ENCODE data around the gene RAPH1. TPM values are rescaled to one million over a fixed set of nuclear protein-coding genes. Genes with fewer than 3 reads are reported as not detected.

Gene RAPH1
- polyA plus RNA-seq, 1 donor (not counting 4 experiments of a cell fraction or from before 2014, with no cell fraction given), result 2.9 TPM

GRCh38 chr2:203437511-203437910 is 97.6 kb downstream of the RAPH1 start:
- H3K9me1 ChIP-seq (ENCODE audit: control insufficient read depth, extremely low read depth, insufficient read depth, low read length), result no peaks in the 10 kb centered on the region
- H3K4me2 ChIP-seq (ENCODE audit: control insufficient read depth, extremely low read depth, insufficient read depth, low read depth, low read length), result no peak overlapping the region
- H2AFZ ChIP-seq (ENCODE audit: control insufficient read depth, low read length), result no peak overlapping the region
- DNase-seq (ENCODE audit: low read depth, low spot score) (no peak), FAIRE-seq (no peak)
- no peaks in the 10 kb centered on the region for H3K27me3 ChIP-seq (ENCODE audit: control insufficient read depth, extremely low read depth, insufficient read depth, low read length)
- no peaks in the 10 kb centered on the region for H4K20me1 ChIP-seq (ENCODE audit: control insufficient read depth, extremely low read depth, insufficient read depth, low read length)
- no peak overlapping the region for H3K4me3 ChIP-seq (ENCODE audit: control insufficient read depth in 2 of 3, extremely low read depth in 1 of 3, insufficient read depth in 2 of 3, low read depth in 1 of 3, low read length in 3 of 3)
- dilution Hi-C loops (cut with MboI; ENCODE audit: extremely low pct_ligation_motif_present, low sequenced_read_pairs), result no loop called here
- H3K9ac ChIP-seq (ENCODE audit: control insufficient read depth, extremely low read depth, insufficient read depth, low read length), result no peak overlapping the region
- H3K27ac ChIP-seq (ENCODE audit: control insufficient read depth, insufficient read depth, low read length), result no peak overlapping the region
- TF ChIP-seq EZH2 (IDR thresholded peaks at IDR 0.05; ENCODE audit: low read length) (no peak), CTCF (optimal IDR thresholded peaks at IDR 0.05 in 1 of 3, IDR thresholded peaks at IDR 0.05 in 1 of 3, conservative IDR thresholded peaks at IDR 0.05 in 1 of 3; ENCODE audit: extremely low read depth in 1 of 3, insufficient read depth in 2 of 3, low read length in 3 of 3) (no peak)
- no peaks in the 10 kb centered on the region for H3K79me2 ChIP-seq (ENCODE audit: control insufficient read depth, insufficient read depth, low read length)
- peaks cover 8 to 11% of the 10 kb centered on the region in 2 experiments for H3K36me3 ChIP-seq (ENCODE audit: control insufficient read depth in 2 of 2, extremely low read depth in 1 of 2, insufficient read depth in 2 of 2, low read length in 2 of 2)
- no peaks in the 10 kb centered on the region for H3K4me1 ChIP-seq (ENCODE audit: control insufficient read depth, extremely low read depth, insufficient read depth, low read length)
- no peaks in the 10 kb centered on the region for H3K9me3 ChIP-seq (ENCODE audit: control insufficient read depth, low read depth, low read length)

GRCh38 chr2:203436496-203436895 is 98.6 kb downstream of the RAPH1 start:
- FAIRE-seq (no peak), DNase-seq (ENCODE audit: low read depth, low spot score) (no peak)
- Histone ChIP-seq H3K9me1 (ENCODE audit: control insufficient read depth, extremely low read depth, insufficient read depth, low read length) (no peaks in the 10 kb centered on the region), H3K27ac (ENCODE audit: control insufficient read depth, insufficient read depth, low read length) (no peak overlapping the region), H3K9ac (ENCODE audit: control insufficient read depth, extremely low read depth, insufficient read depth, low read length) (no peak overlapping the region), H3K4me3 (ENCODE audit: control insufficient read depth in 2 of 3, extremely low read depth in 1 of 3, insufficient read depth in 2 of 3, low read depth in 1 of 3, low read length in 3 of 3) (no peak overlapping the region), H3K79me2 (ENCODE audit: control insufficient read depth, insufficient read depth, low read length) (no peaks in the 10 kb centered on the region), H3K36me3 (ENCODE audit: control insufficient read depth in 2 of 2, extremely low read depth in 1 of 2, insufficient read depth in 2 of 2, low read length in 2 of 2) (peaks cover 6 to 11% of the 10 kb centered on the region in 2 experiments), H3K4me2 (ENCODE audit: control insufficient read depth, extremely low read depth, insufficient read depth, low read depth, low read length) (no peak overlapping the region), H4K20me1 (ENCODE audit: control insufficient read depth, extremely low read depth, insufficient read depth, low read length) (no peaks in the 10 kb centered on the region), H3K4me1 (ENCODE audit: control insufficient read depth, extremely low read depth, insufficient read depth, low read length) (no peaks in the 10 kb centered on the region), H3K27me3 (ENCODE audit: control insufficient read depth, extremely low read depth, insufficient read depth, low read length) (no peaks in the 10 kb centered on the region), H3K9me3 (ENCODE audit: control insufficient read depth, low read depth, low read length) (no peaks in the 10 kb centered on the region), H2AFZ (ENCODE audit: control insufficient read depth, low read length) (no peak overlapping the region)
- no peak for TF ChIP-seq EZH2 (IDR thresholded peaks at IDR 0.05; ENCODE audit: low read length)
- dilution Hi-C loops (cut with MboI; ENCODE audit: extremely low pct_ligation_motif_present, low sequenced_read_pairs), result no loop called here

GRCh38 chr2:203432811-203433210 is 102.3 kb downstream of the RAPH1 start:
- Histone ChIP-seq H4K20me1 (ENCODE audit: control insufficient read depth, extremely low read depth, insufficient read depth, low read length) (no peaks in the 10 kb centered on the region), H3K36me3 (ENCODE audit: control insufficient read depth in 2 of 2, extremely low read depth in 1 of 2, insufficient read depth in 2 of 2, low read length in 2 of 2) (peaks cover 2 to 3% of the 10 kb centered on the region in 2 experiments), H3K79me2 (ENCODE audit: control insufficient read depth, insufficient read depth, low read length) (no peaks in the 10 kb centered on the region), H3K27ac (ENCODE audit: control insufficient read depth, insufficient read depth, low read length) (no peak overlapping the region), H2AFZ (ENCODE audit: control insufficient read depth, low read length) (no peak overlapping the region), H3K4me2 (ENCODE audit: control insufficient read depth, extremely low read depth, insufficient read depth, low read depth, low read length) (no peak overlapping the region), H3K4me1 (ENCODE audit: control insufficient read depth, extremely low read depth, insufficient read depth, low read length) (no peaks in the 10 kb centered on the region), H3K4me3 (ENCODE audit: control insufficient read depth in 2 of 3, extremely low read depth in 1 of 3, insufficient read depth in 2 of 3, low read depth in 1 of 3, low read length in 3 of 3) (no peak overlapping the region), H3K9ac (ENCODE audit: control insufficient read depth, extremely low read depth, insufficient read depth, low read length) (no peak overlapping the region), H3K9me1 (ENCODE audit: control insufficient read depth, extremely low read depth, insufficient read depth, low read length) (no peaks in the 10 kb centered on the region), H3K27me3 (ENCODE audit: control insufficient read depth, extremely low read depth, insufficient read depth, low read length) (no peaks in the 10 kb centered on the region), H3K9me3 (ENCODE audit: control insufficient read depth, low read depth, low read length) (no peaks in the 10 kb centered on the region)
- DNase-seq (ENCODE audit: low read depth, low spot score) (no peak), FAIRE-seq (no peak)
- TF ChIP-seq CTCF (optimal IDR thresholded peaks at IDR 0.05 in 1 of 3, IDR thresholded peaks at IDR 0.05 in 1 of 3, conservative IDR thresholded peaks at IDR 0.05 in 1 of 3; ENCODE audit: extremely low read depth in 1 of 3, insufficient read depth in 2 of 3, low read length in 3 of 3) (no peak), EZH2 (IDR thresholded peaks at IDR 0.05; ENCODE audit: low read length) (no peak)
- dilution Hi-C loops (cut with MboI; ENCODE audit: extremely low pct_ligation_motif_present, low sequenced_read_pairs), result no loop called here
